ENCODE results near the gene OST4. TPM values are rescaled to one million over a fixed set of nuclear protein-coding genes. Genes with fewer than 3 reads are reported as not detected.
"Not testable (repeated sequence)": the region's sequence is repeated elsewhere in the genome, so short reads cannot be mapped to it uniquely, and the experiment has no call there.

The OST4 gene
- total RNA-seq = 158 TPM

DNA sequence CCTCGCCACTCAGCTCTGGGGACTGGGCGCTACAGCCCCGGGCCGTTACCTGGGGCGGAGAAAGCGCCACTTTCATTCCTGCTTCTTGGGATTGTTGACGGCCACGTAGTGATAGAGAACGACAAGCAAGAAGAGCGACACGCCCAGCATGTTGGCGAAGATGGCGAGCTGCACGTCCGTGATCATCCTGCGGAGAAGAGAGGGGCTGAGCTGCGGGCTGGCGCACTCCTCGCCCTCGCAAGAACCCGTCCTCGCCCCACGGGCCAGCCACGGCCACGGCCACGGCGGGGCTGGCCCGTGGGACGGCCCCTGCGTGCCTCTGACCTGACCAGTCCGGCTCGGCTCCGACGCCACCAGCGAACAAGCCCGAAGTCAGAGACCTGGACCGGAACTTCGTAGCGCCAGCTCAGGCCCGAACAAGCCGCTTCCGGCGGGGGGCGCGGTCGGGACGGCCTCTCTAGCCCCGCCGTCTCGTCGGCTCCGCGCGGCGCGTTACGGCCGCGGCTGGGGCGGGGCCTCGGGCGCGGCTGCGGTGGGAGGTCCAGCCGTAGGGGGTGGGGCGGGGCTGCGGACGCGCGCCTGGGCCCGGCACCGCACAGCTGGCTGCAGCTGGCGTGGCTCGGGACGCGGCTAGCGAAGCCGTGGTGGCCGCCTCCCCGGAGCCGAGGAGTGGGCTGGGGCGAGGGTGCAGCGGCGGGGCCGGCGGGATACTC lies at the start of gene OST4:
Gene OST4 (minus strand): TSS at position 378 of the 713 bp plus-strand sequence.
- intact Hi-C loops (cut with DNase I) = loop anchor here (1.0 to 10.0 kb wide), 4 partner anchors 10 to 307 kb away; partner anchors contain the start of genes KHK, SLC35F6 and TMEM214
- no peaks in the 10 kb centered on the region for H3K9me3 ChIP-seq
- H3K27me3 ChIP-seq = no peaks in the 10 kb centered on the region
- H3K4me1 ChIP-seq = peaks cover 11 to 50% of the 10 kb centered on the region in 2 donors
- TF ChIP-seq, protein P1, sequence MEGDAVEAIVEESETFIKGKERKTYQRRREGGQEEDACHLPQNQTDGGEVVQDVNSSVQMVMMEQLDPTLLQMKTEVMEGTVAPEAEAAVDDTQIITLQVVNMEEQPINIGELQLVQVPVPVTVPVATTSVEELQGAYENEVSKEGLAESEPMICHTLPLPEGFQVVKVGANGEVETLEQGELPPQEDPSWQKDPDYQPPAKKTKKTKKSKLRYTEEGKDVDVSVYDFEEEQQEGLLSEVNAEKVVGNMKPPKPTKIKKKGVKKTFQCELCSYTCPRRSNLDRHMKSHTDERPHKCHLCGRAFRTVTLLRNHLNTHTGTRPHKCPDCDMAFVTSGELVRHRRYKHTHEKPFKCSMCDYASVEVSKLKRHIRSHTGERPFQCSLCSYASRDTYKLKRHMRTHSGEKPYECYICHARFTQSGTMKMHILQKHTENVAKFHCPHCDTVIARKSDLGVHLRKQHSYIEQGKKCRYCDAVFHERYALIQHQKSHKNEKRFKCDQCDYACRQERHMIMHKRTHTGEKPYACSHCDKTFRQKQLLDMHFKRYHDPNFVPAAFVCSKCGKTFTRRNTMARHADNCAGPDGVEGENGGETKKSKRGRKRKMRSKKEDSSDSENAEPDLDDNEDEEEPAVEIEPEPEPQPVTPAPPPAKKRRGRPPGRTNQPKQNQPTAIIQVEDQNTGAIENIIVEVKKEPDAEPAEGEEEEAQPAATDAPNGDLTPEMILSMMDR (IDR thresholded peaks at IDR 0.05) = peak in 1 of 3 experiments; percentile 16
- H3K36me3 ChIP-seq = peaks cover 0 to 26% of the 10 kb centered on the region in 2 donors
- DNase-seq (ENCODE audit: low spot score in 2 of 2) = peak; percentile 78 to 97
- H3K27ac ChIP-seq = peak within 1 kb of the TSS; percentile 94 to 97
- peak within 1 kb of the TSS; percentile 81 to 91 for H3K4me3 ChIP-seq

DNA sequence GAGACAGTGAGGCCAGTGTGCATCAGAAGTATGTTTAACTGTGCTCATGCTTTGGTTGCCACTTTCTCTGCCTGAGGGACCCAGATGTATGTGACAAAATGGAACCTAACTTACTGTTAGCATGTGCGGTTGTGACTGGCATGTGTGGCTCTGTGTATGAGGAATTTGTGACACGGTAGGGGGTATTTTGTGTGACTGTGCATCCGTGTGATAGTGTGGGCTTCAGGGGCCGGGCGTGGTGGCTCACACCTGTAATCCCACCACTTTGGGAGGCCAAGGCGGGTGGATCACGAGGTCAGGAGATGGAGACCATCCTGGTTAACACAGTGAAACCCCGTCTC lies 47.8 kb upstream of the OST4 start:
- H3K4me3 ChIP-seq = peak overlapping the region; percentile 62 to 63
- intact Hi-C loops (cut with DNase I); H3K27me3 ChIP-seq; H3K36me3 ChIP-seq; H3K27ac ChIP-seq; H3K4me1 ChIP-seq; H3K9me3 ChIP-seq; DNase-seq (ENCODE audit: low spot score in 2 of 2): not testable (repeated sequence)

DNA sequence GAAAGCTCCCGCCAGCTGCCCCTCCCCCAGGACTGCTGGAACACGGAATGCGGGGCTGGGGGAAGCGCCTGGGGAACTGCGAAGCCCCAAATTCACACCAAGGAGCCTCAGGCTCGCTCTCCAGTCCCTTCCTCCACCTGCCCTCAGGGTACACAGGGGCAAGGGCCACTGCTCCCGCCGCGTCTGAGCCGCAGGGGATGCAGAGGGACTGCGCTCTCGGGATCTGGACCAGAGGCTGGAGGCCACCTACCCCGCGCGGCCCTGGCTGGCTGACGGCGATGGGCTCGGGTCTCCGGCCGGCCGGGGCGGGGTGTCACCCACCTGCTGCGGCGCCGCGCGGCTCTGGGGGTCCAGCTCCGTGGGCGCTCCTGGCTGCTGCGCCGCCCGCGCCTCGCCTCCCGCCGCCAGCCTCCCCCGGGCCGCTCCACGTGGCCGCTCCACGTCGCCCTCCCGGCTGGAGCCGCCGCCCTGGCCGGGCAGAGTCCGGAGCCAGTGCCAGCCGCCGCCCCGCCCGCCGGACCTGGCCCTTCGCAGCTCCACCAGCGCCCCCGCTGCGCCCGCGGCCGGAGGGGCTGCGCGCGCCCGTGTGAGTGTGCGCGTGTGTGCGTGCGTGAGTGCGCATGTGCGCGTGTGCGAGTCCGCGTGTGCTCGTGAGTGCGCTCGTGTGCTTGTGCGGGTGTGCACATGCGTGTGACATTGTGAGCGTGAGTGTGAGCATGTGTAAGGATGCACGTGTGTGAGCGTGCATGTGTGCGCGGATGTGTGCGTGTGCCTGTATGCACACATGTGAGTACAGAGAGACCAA lies 47.3 kb upstream of the OST4 start, which contains the start of gene CGREF1:
Gene CGREF1 (minus strand): TSS at position 604 of the 805 bp plus-strand sequence. CDS start 14,762 bp downstream, outside the sequence.
- DNase-seq (ENCODE audit: low spot score in 2 of 2) = no peak
- peak within 1 kb of the TSS; percentile 62 to 63 for H3K4me3 ChIP-seq
- H3K4me1 ChIP-seq = peaks cover 3 to 6% of the 10 kb centered on the region in 2 donors
- H3K27ac ChIP-seq = no peak within 1 kb of the TSS
- intact Hi-C loops (cut with DNase I) = no loop called here
- H3K9me3 ChIP-seq = no peaks in the 10 kb centered on the region
- no peaks in the 10 kb centered on the region for H3K27me3 ChIP-seq
- H3K36me3 ChIP-seq = no peaks in the 10 kb centered on the region
- TF ChIP-seq, protein P1 (IDR thresholded peaks at IDR 0.05) = no peak

DNA sequence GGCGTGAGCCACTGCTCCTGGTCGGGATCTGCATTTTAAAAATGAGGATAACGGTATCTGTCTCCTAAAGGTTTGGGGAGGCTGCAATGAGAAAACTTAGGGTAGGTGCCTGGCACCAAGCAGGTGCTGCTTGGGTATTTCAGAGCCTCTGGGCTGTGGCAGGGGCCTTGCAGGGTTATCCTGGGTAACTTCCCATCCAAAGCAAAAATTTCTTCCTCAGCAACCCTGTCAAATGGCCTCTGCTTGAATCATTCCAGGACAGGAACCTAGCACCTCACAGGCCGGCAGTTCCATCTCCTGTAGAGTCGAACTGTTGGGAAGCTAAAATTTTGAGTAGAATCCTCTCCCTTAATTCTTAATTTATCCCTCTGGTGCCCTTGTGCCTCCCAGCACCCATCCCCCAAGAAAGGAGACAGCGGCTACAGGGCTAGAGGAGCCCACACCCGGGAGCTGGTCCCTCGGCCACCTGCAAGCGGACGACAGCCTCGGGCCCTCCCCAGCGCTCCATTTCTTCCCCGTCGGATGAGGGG lies 46.6 kb upstream of the OST4 start:
- intact Hi-C loops (cut with DNase I) = no loop called here
- DNase-seq (ENCODE audit: low spot score in 2 of 2) = no peak
- TF ChIP-seq, protein P1 (IDR thresholded peaks at IDR 0.05) = no peak

DNA sequence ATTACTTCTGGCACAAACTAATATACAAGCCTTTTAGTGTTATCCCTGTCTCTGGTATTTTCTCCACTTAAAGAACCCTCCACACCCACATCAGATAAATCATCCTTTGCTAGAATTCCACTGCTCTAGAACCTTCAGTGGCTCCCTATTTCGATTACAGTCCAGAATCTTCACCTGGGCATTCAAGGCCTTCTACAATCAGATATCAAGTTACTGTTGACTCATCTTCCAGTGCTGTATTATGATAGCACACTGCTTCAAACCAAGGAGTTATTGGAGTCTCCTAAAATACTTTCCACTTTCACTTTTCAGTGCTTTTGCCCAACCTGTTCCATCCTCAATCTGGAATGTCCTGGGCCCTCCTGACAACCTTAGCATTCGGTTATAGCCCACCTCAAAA lies 44.1 kb upstream of the OST4 start:
- TF ChIP-seq, protein P1 (IDR thresholded peaks at IDR 0.05) = no peak
- DNase-seq (ENCODE audit: low spot score in 2 of 2) = no peak
- H3K4me3 ChIP-seq = no peak overlapping the region
- H3K27ac ChIP-seq = no peak overlapping the region
- peaks cover 3 to 6% of the 10 kb centered on the region in 2 donors for H3K4me1 ChIP-seq
- no peaks in the 10 kb centered on the region for H3K9me3 ChIP-seq
- no peaks in the 10 kb centered on the region for H3K36me3 ChIP-seq
- no peaks in the 10 kb centered on the region for H3K27me3 ChIP-seq
- intact Hi-C loops (cut with DNase I) = no loop called here

More for the DNA sequence above, 46.6 kb upstream of the OST4 start:
- no peaks in the 10 kb centered on the region for H3K36me3 ChIP-seq
- peak overlapping the region; percentile 62 to 63 for H3K4me3 ChIP-seq
- no peaks in the 10 kb centered on the region for H3K9me3 ChIP-seq
- H3K27me3 ChIP-seq = no peaks in the 10 kb centered on the region
- H3K4me1 ChIP-seq = peaks cover 3 to 6% of the 10 kb centered on the region in 2 donors
- H3K27ac ChIP-seq = no peak overlapping the region

DNA sequence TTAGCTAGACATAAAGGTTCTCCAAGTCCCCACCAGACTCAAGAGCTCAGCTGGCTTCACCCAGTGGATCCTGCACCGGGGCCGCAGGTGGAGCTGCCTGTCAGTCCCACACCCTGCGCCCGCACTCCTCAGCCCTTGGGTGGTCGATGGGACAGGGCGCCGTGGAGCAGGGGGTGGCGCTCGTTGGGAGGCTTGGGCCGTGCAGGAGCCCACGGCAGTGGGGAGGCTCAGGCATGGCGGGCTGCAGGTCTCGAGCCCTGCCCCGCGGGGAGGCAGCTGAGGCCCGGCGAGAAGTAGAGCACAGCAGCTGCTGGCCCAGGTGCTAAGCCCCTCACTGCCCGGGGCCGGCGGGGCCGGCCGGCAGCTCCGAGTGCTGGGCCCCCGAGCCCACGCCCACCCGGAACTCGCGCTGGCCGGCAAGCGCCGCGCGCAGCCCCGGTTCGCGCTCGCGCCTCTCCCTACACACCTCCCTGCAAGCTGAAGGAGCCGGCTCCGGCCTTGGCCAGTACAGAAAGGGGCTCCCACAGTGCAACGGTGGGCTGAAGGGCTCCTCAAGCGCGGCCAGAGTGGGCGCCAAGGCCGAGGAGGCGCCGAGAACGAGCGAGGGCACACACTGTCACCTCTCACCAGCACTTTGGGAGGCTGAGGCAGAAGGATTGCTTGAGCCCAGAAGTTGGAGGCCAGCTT lies 40.1 kb upstream of the OST4 start:
- not testable (repeated sequence) for H3K4me1 ChIP-seq; H3K27ac ChIP-seq; H3K27me3 ChIP-seq; H3K4me3 ChIP-seq; DNase-seq (ENCODE audit: low spot score in 2 of 2); H3K9me3 ChIP-seq; H3K36me3 ChIP-seq
- intact Hi-C loops (cut with DNase I) = loop anchor here (5.0 kb wide), 1 partner anchor 51 kb away; no protein-coding TSS in a partner anchor

DNA sequence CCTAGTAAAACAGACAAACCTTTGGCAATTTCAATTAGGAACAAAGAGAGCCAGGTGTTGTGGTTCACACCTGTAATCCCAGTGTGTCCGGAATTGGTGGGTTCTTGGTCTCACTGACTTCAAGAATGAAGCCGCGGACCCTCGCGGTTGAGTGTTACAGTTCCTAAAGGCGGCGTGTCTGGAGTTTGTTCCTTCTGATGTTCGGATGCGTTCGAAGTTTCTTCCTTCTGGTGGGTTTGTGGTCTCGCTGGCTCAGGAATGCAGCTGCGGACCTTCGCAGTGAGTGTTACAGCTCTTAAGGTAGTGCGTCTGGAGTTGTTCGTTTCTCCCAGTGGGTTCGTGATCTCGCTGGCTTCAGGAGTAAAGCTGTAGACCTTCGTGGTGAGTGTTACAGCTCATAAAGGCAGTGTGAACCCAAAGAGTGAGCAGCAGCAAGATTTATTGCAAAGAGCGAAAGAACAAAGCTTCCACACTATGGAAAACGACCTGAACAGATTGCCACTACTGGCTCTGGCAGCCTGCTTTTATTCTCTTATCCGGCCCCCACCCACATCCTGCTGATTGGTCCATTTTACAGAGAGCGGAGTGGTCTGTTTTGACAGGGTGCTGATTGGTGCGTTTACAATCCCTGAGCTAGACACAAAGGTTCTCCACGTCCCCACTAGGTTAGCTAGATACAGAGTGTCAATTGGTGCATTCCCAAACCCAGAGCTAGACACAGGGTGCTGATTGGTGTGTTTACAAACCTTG lies 39.3 kb upstream of the OST4 start:
- not testable (repeated sequence) for H3K9me3 ChIP-seq

More for the DNA sequence above, 39.3 kb upstream of the OST4 start:
- not testable (repeated sequence) for H3K4me1 ChIP-seq; H3K4me3 ChIP-seq; H3K36me3 ChIP-seq; H3K27ac ChIP-seq; H3K27me3 ChIP-seq; DNase-seq (ENCODE audit: low spot score in 2 of 2)
- intact Hi-C loops (cut with DNase I) = loop anchor here (5.0 kb wide), 1 partner anchor 52 kb away; no protein-coding TSS in a partner anchor

Measured in ascending aorta (tissue), 2 donors.